HCT116 (cell line): ENCODE measurements around the gene SLC19A3.

Experiments used
- CTCF ChIP-seq, 3 experiments: fragments of 200-600 bp in 1 of 3; sonication (generic) in 1 of 3; IDR thresholded peaks in 2 of 3; conservative IDR thresholded peaks in 1 of 3; 2 replicates each; pipeline ENCODE4 v1.5.1; 2012 to 2017; ENCODE audit warnings: low read depth in 2 of 3, low read length in 2 of 3, antibody characterized with exemption in 1 of 3, borderline replicate concordance in 1 of 3, control low read depth in 1 of 3, mild to moderate bottlenecking in 1 of 3, mixed read lengths in 1 of 3, mixed run types in 1 of 3, moderate library complexity in 1 of 3; ENCODE audit not compliant: insufficient read depth in 1 of 3
- EZH2 ChIP-seq: fragments of 200-600 bp; sonication (generic); IDR thresholded peaks from 2 replicates; pipeline ENCODE4 v1.6.1; 2017; ENCODE audit warnings: antibody characterized with exemption, mixed run types
- EZH2phosphoT487 ChIP-seq: fragments of 200-600 bp; IDR thresholded peaks from 2 replicates; pipeline ENCODE4 v1.6.1; 2018; ENCODE audit warnings: antibody characterized with exemption, borderline replicate concordance
- MAX ChIP-seq: IDR thresholded peaks from 2 replicates; pipeline ENCODE4 v1.6.1; 2012
- POLR2AphosphoS5 ChIP-seq: IDR thresholded peaks from 2 replicates; pipeline ENCODE4 v1.6.1; 2011; ENCODE audit warnings: mild to moderate bottlenecking, low read depth, low read length, moderate library complexity
- REST ChIP-seq: IDR thresholded peaks from 2 replicates; pipeline ENCODE4 v1.6.1; 2012; ENCODE audit warnings: low read depth
- ZNF274 ChIP-seq: fragments of 200-500 bp; sonication (Bioruptor generic); IDR thresholded peaks from 2 replicates; pipeline ENCODE4 v1.6.1; 2014; ENCODE audit warnings: mild to moderate bottlenecking, low read depth, low read length, inconsistent platforms

GRCh38 chr2:227759411-227760118 lies 41.7 kb upstream of the SLC19A3 start:
- TF ChIP-seq ZNF274 (no peak), EZH2phosphoT487 (no peak), REST (no peak), EZH2 (no peak), MAX (no peak), CTCF (IDR thresholded peaks at IDR 0.05 in 2 of 3, conservative IDR thresholded peaks at IDR 0.05 in 1 of 3; ENCODE audit: borderline replicate concordance in 1 of 3, insufficient read depth in 1 of 3, low read depth in 2 of 3, low read length in 2 of 3) (no peak), POLR2AphosphoS5 (no peak)
